OCI-LY7 (cell line): ENCODE data around the gene NINJ2. TPM values are rescaled to one million over a fixed set of nuclear protein-coding genes. Genes with fewer than 3 reads are reported as not detected.

ENCODE experiments used
- BruUV-seq: library from RNA; stranded (reverse); fragments of 400-500 nt; replicated peaks from 2 replicates; lab custom pipeline; 2021; lab: Mats Ljungman, UMichigan
- CTCF ChIA-PET: fragments of 300-600 bp; sonication (Branson Sonifier 250); formaldehyde crosslinking; loops from one replicate; lab custom pipeline; 2022; ENCODE audit warnings: antibody characterized with exemption; ENCODE audit not compliant: unreplicated experiment; lab: Charles Lee
- POLR2A ChIA-PET: fragments of 300-600 bp; sonication (Branson Sonifier 250); formaldehyde crosslinking; loops from one replicate; lab custom pipeline; 2022; ENCODE audit warnings: antibody characterized with exemption; lab: Charles Lee
- DNase-seq: peaks from one replicate; pipeline ENCODE4 v3.0.0-alpha.2; 2015; ENCODE audit warnings: low spot score
- H2AFZ ChIP-seq: fragments of 200-600 bp; sonication (generic), shearing (Covaris generic); 2 replicates; pipeline ENCODE4 v1.6.1; 2014; ENCODE audit warnings: mild to moderate bottlenecking, antibody characterized with exemption, low read length, moderate library complexity
- H3K27ac ChIP-seq: fragments of 200-600 bp; sonication (generic); 2 replicates; pipeline ENCODE4 v1.5.1; 2014; ENCODE audit warnings: mixed run types, low read depth, mild to moderate bottlenecking, moderate library complexity, low read length, inconsistent platforms; ENCODE audit not compliant: poor library complexity, severe bottlenecking
- H3K36me3 ChIP-seq: fragments of 200-600 bp; sonication (generic); 2 replicates; pipeline ENCODE4 v1.6.1; 2014; ENCODE audit warnings: mild to moderate bottlenecking, antibody characterized with exemption, low read length, moderate library complexity, mixed read lengths; ENCODE audit not compliant: insufficient read depth
- H3K4me1 ChIP-seq: fragments of 200-600 bp; sonication (generic); 2 replicates; pipeline ENCODE4 v1.5.1; 2014; ENCODE audit warnings: mild to moderate bottlenecking, low read length; ENCODE audit not compliant: insufficient read depth, poor library complexity, severe bottlenecking
- H3K4me2 ChIP-seq: fragments of 200-600 bp; sonication (generic); 2 replicates; pipeline ENCODE4 v1.6.1; 2014; ENCODE audit warnings: mild to moderate bottlenecking, low read length
- H3K4me3 ChIP-seq: fragments of 200-600 bp; sonication (generic); 2 replicates; pipeline ENCODE4 v1.5.1; 2014; ENCODE audit warnings: mild to moderate bottlenecking, low read depth, low read length; ENCODE audit not compliant: poor library complexity, severe bottlenecking
- H3K79me2 ChIP-seq: fragments of 200-600 bp; sonication (generic); 2 replicates; pipeline ENCODE4 v1.6.1; 2016; ENCODE audit warnings: low read depth, mild to moderate bottlenecking, low read length, moderate library complexity, mixed read lengths; ENCODE audit not compliant: insufficient read depth
- H3K9me2 ChIP-seq: fragments of 200-600 bp; sonication (generic); 2 replicates; pipeline ENCODE4 v1.6.1; 2016; ENCODE audit warnings: mild to moderate bottlenecking, low read length, mixed read lengths; ENCODE audit not compliant: insufficient read depth
- H3K9me3 ChIP-seq: fragments of 200-600 bp; sonication (generic); 2 replicates; pipeline ENCODE4 v1.6.1; 2014; ENCODE audit warnings: mild to moderate bottlenecking, mixed run types, low read length, mixed read lengths
- H4K20me1 ChIP-seq: fragments of 200-600 bp; sonication (generic); 2 replicates; pipeline ENCODE4 v1.6.1; 2014; ENCODE audit warnings: mild to moderate bottlenecking, antibody characterized with exemption, low read length, moderate library complexity, mixed read lengths; ENCODE audit not compliant: insufficient read depth
- EZH2phosphoT487 ChIP-seq: fragments of 200-600 bp; sonication (generic); IDR thresholded peaks from 2 replicates; pipeline ENCODE4 v1.6.1; 2018; ENCODE audit warnings: low read depth, borderline replicate concordance, mild to moderate bottlenecking, mixed run types, antibody characterized with exemption, low read length, moderate library complexity, mixed read lengths
- intact Hi-C: fragments of 100-400 bp; cut with micrococcal nuclease; formaldehyde crosslinking; loops from one replicate; pipeline ENCODE4 v1.10.0; 2022; ENCODE audit not compliant: unreplicated experiment
- total RNA-seq, 2 experiments: library from RNA; depleted of rRNA in 1 of 2; stranded (reverse); fragments of >200 nt in 1 of 2; shearing (Covaris generic) in 1 of 2; gene quantifications; 2 replicates each; pipeline ENCODE4 v1.2.3, GENCODE V29; 2014 to 2022
- TF ChIP-seq, protein P1 (sequence below): fragments of 200-600 bp; sonication (generic); conservative IDR thresholded peaks from 2 replicates; pipeline ENCODE4 v1.5.1; 2014; ENCODE audit warnings: mild to moderate bottlenecking, antibody characterized with exemption, low read length, moderate library complexity, mixed read lengths

The NINJ2 gene
- total RNA-seq, 2 experiments from 2014 or later = 0.79 to 4.4 TPM

DNA sequence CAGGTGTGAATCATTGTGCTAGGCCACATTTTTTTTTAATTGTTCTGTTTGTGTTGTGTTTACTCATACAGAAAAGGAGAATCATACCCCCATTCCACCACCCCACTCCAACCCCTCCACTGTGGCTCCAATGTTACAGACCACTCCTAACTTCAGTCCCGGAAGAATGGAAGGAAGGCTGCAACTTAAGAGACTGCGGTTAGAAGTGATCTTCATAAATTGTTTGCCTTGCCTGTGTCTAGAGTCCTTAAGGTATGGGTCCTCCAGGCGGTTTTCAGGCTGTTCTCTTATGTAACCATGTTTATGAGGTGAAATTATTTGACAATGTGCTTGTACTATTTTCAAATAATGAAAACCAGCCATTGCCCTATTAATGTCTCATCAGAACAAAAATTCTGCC, 22.5 kb downstream of the NINJ2 start:
- Histone ChIP-seq H3K4me3 (no peak overlapping the region), H3K9me2 (no peaks in the 10 kb centered on the region), H3K36me3 (no peaks in the 10 kb centered on the region), H3K79me2 (no peaks in the 10 kb centered on the region), H2AFZ (no peak overlapping the region), H3K4me1 (peaks cover 35% of the 10 kb centered on the region), H4K20me1 (no peaks in the 10 kb centered on the region), H3K27ac (no peak overlapping the region), H3K4me2 (no peak overlapping the region), H3K9me3 (no peaks in the 10 kb centered on the region)
- intact Hi-C loops = no loop called here
- POLR2A ChIA-PET = no interaction called here
- no TSS peak for BruUV-seq
- TF ChIP-seq, protein P1, sequence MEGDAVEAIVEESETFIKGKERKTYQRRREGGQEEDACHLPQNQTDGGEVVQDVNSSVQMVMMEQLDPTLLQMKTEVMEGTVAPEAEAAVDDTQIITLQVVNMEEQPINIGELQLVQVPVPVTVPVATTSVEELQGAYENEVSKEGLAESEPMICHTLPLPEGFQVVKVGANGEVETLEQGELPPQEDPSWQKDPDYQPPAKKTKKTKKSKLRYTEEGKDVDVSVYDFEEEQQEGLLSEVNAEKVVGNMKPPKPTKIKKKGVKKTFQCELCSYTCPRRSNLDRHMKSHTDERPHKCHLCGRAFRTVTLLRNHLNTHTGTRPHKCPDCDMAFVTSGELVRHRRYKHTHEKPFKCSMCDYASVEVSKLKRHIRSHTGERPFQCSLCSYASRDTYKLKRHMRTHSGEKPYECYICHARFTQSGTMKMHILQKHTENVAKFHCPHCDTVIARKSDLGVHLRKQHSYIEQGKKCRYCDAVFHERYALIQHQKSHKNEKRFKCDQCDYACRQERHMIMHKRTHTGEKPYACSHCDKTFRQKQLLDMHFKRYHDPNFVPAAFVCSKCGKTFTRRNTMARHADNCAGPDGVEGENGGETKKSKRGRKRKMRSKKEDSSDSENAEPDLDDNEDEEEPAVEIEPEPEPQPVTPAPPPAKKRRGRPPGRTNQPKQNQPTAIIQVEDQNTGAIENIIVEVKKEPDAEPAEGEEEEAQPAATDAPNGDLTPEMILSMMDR = no peak
- TF ChIP-seq EZH2phosphoT487 = no peak
- DNase-seq = no peak
- CTCF ChIA-PET = no interaction called here

DNA sequence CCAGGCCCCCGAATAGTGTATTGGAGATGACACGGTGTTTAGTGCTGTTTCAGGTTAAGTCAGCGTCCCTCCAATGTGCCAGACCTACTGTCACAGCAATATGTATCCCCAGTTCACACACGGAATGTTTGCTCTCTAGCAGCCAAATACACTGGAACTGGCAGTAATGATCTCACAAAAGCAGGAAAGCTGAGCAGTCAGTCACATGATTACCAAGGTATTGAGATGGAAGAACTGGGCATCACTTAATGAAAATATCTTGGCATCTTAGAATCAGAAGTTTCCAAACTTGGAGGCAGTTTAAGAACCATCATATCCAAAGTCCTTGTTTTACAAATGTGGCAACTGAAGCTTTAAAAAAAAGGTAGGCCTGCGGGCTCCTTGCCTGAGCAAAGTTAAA, 23.3 kb downstream of the NINJ2 start:
- ChIA-PET CTCF (no interaction called here), POLR2A (interaction anchor here (1.2 kb wide), 1 partner anchor 309 kb away, joined by 4 read pairs; no protein-coding TSS in a partner anchor)
- Histone ChIP-seq H3K9me2 (no peaks in the 10 kb centered on the region), H3K4me3 (no peak overlapping the region), H3K36me3 (no peaks in the 10 kb centered on the region), H3K27ac (no peak overlapping the region), H3K4me2 (no peak overlapping the region), H3K79me2 (no peaks in the 10 kb centered on the region), H2AFZ (no peak overlapping the region), H3K4me1 (peaks cover 35% of the 10 kb centered on the region), H3K9me3 (no peaks in the 10 kb centered on the region), H4K20me1 (no peaks in the 10 kb centered on the region)
- intact Hi-C loops = no loop called here
- TF ChIP-seq, protein P1 = no peak
- TF ChIP-seq EZH2phosphoT487 = no peak
- DNase-seq = no peak
- BruUV-seq = no TSS peak

DNA sequence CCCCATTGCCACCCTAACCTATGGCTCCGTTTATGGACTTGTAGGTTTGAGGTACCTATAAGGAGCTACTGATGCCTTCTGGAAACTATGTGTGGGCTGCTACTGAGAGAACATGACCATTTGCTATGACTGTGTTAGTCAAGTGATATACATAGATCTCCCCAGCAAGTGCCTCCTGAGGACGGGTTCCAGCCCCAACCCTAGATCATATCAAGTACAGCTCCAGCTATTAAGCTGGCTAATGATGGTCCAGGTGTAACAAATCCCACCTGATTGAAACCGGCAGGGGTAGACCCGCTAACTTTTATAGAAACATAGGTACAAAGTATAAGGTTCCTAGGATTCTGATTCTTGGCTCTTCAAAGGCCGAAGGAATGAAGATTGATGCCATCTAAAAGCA, 23.7 kb downstream of the NINJ2 start:
- peaks cover 31% of the 10 kb centered on the region for H3K4me1 ChIP-seq
- H3K4me3 ChIP-seq = no peak overlapping the region
- POLR2A ChIA-PET = interaction anchor here (1.2 kb wide), 1 partner anchor 309 kb away, joined by 4 read pairs; no protein-coding TSS in a partner anchor
- no peak for DNase-seq
- no peaks in the 10 kb centered on the region for H3K9me3 ChIP-seq
- no peak overlapping the region for H3K27ac ChIP-seq
- H3K9me2 ChIP-seq = no peaks in the 10 kb centered on the region
- H4K20me1 ChIP-seq = no peaks in the 10 kb centered on the region
- no peaks in the 10 kb centered on the region for H3K36me3 ChIP-seq
- no peak overlapping the region for H3K4me2 ChIP-seq
- no peak overlapping the region for H2AFZ ChIP-seq
- no peak for TF ChIP-seq EZH2phosphoT487
- TF ChIP-seq, protein P1 = no peak
- intact Hi-C loops = no loop called here
- no TSS peak for BruUV-seq
- CTCF ChIA-PET = no interaction called here
- H3K79me2 ChIP-seq = no peaks in the 10 kb centered on the region
